K562 (cell line): Measurements from ENCODE around the gene GRID2IP. TPM values are rescaled to one million over a fixed set of nuclear protein-coding genes. Genes with fewer than 3 reads are reported as not detected.

Experiments
- ATAC-seq: fragments of 200-7000 bp; cut with Tn5 transposase; 3 replicates; pipeline ENCODE4 v1.9.1; 2020; ENCODE audit warnings: moderate library complexity
- BruUV-seq: library from RNA; stranded (reverse); fragments of 400-500 nt; replicated peaks from 2 replicates; lab custom pipeline; 2021; lab: Mats Ljungman, UMichigan
- CTCF ChIA-PET: fragments of 300-600 bp; formaldehyde crosslinking; extraction: SDS; loops from one replicate; lab custom pipeline; 2021; ENCODE audit warnings: low intra/inter-chr PET ratio; lab: Yijun Ruan, JAX
- POLR2A ChIA-PET: fragments of 300-600, 350-650 bp; sonication (Branson Sonifier 250); formaldehyde crosslinking; extraction: SDS; loops from one replicate; lab custom pipeline; 2021; ENCODE audit warnings: antibody characterized with exemption, inconsistent platforms; lab: Yijun Ruan, JAX
- DNase-seq, 4 experiments: peaks; one replicate each; pipeline versions ENCODE4 v3.0.0 to v3.0.0-alpha.2; 2011 to 2018; ENCODE audit warnings: low spot score in 3 of 4, mixed read lengths in 3 of 4; ENCODE audit errors: extremely low read depth in 1 of 4
- FAIRE-seq: peaks from 2 replicates; lab custom pipeline; 2011; peaks lifted over from hg19 to GRCh38; lab: Jason Lieb, UNC
- H2AFZ ChIP-seq: 2 replicates; pipeline ENCODE4 v1.6.0; 2011; ENCODE audit warnings: low read depth, low read length, control low read depth, inconsistent platforms
- H3K27ac ChIP-seq: fragments of 200-600 bp; 3 replicates; pipeline ENCODE4 v1.8.0; 2011; ENCODE audit warnings: low read depth, mild to moderate bottlenecking, control low read depth, inconsistent platforms, low read length, moderate library complexity, mixed read lengths; ENCODE audit errors: extremely low read depth
- H3K27me3 ChIP-seq, 2 experiments: fragments of 300-600 bp in 1 of 2; 2 replicates in 1 of 2; 3 replicates in 1 of 2; pipeline versions ENCODE4 v1.6.0 to v1.8.0; 2011; ENCODE audit warnings: inconsistent platforms in 2 of 2, low read length in 2 of 2, mild to moderate bottlenecking in 1 of 2, mixed read lengths in 1 of 2, moderate library complexity in 1 of 2; ENCODE audit not compliant: control insufficient read depth in 2 of 2, insufficient read depth in 2 of 2
- H3K36me3 ChIP-seq: fragments of 300-600 bp; 3 replicates; pipeline ENCODE4 v1.8.0; 2011; ENCODE audit warnings: mild to moderate bottlenecking, low read length, inconsistent platforms; ENCODE audit not compliant: control insufficient read depth, insufficient read depth
- H3K4me1 ChIP-seq, 2 experiments: fragments of 200-600 bp in 1 of 2; replicated peaks in 1 of 2; 2 replicates in 1 of 2; 3 replicates in 1 of 2; pipeline versions ENCODE4 v1.5.1 to v1.8.0; 2011; ENCODE audit warnings: inconsistent platforms in 2 of 2, low read length in 2 of 2, mild to moderate bottlenecking in 1 of 2, mixed read lengths in 1 of 2, moderate library complexity in 1 of 2; ENCODE audit not compliant: control insufficient read depth in 2 of 2, insufficient read depth in 2 of 2
- H3K4me2 ChIP-seq: 2 replicates; pipeline ENCODE4 v1.6.1; 2011; ENCODE audit warnings: low read length, control low read depth, inconsistent platforms, mixed read lengths; ENCODE audit not compliant: insufficient read depth
- H3K4me3 ChIP-seq: fragments of 200-600 bp; sonication (generic), shearing (Covaris generic); 2 replicates; pipeline ENCODE4 v1.5.1; 2016; ENCODE audit warnings: control low read depth, inconsistent platforms
- H3K79me2 ChIP-seq: fragments of 200-600 bp; 3 replicates; pipeline ENCODE4 v1.8.0; 2011; ENCODE audit warnings: low read length, inconsistent platforms; ENCODE audit not compliant: control insufficient read depth, insufficient read depth
- H3K9ac ChIP-seq, 2 experiments: 2 replicates each; pipeline versions ENCODE4 v1.6.0 to v1.6.1; 2011; ENCODE audit warnings: low read depth in 2 of 2, low read length in 2 of 2, control low read depth in 1 of 2, inconsistent platforms in 1 of 2, mild to moderate bottlenecking in 1 of 2, mixed read lengths in 1 of 2; ENCODE audit not compliant: insufficient read depth in 1 of 2
- H3K9me1 ChIP-seq: one replicate; pipeline ENCODE4 v1.6.0; 2011; ENCODE audit warnings: inconsistent platforms, mild to moderate bottlenecking, low read length, moderate library complexity; ENCODE audit not compliant: control insufficient read depth, insufficient read depth
- H3K9me3 ChIP-seq: replicated peaks from 2 replicates; pipeline ENCODE4 v1.5.1; 2011; ENCODE audit warnings: low read depth, low read length, inconsistent platforms; ENCODE audit not compliant: control insufficient read depth, insufficient read depth
- H4K20me1 ChIP-seq: replicated peaks from 2 replicates; pipeline ENCODE4 v1.6.1; 2011; ENCODE audit warnings: low read length, inconsistent platforms, mixed read lengths; ENCODE audit not compliant: control insufficient read depth, insufficient read depth
- BRCA1 ChIP-seq, 2 experiments: fragments of 450-650 bp in 1 of 2; sonication (generic) in 1 of 2; formaldehyde crosslinking in 1 of 2; IDR thresholded peaks; 2 replicates each; pipeline versions ENCODE4 v1.5.0 to v1.6.1; 2017 to 2020; ENCODE audit warnings: mild to moderate bottlenecking in 1 of 2, missing genetic modification reagents in 1 of 2
- CHD1 ChIP-seq: fragments of 200-600 bp; sonication (generic); IDR thresholded peaks from one replicate; pipeline ENCODE4 v1.6.1; 2012; ENCODE audit warnings: mild to moderate bottlenecking, moderate library complexity, low read length, inconsistent platforms
- FUS ChIP-seq: fragments of 200-400 bp; formaldehyde crosslinking; optimal IDR thresholded peaks from 2 replicates; pipeline ENCODE3; 2017; ENCODE audit warnings: low read depth, low read length
- HMGXB4 ChIP-seq: sonication (generic); formaldehyde crosslinking; IDR thresholded peaks from 2 replicates; pipeline ENCODE4 v1.8.1; 2023; ENCODE audit warnings: mild to moderate bottlenecking, missing genetic modification reagents
- ZNF143 ChIP-seq: sonication (generic); formaldehyde crosslinking; IDR thresholded peaks from 2 replicates; pipeline ENCODE4 v1.9.0; 2022; ENCODE audit warnings: mild to moderate bottlenecking, missing genetic modification reagents
- ZNF239 ChIP-seq: fragments of 250-450 bp; sonication (Bioruptor Pico); IDR thresholded peaks from 2 replicates; pipeline ENCODE4 v1.4.0; 2020; ENCODE audit warnings: mild to moderate bottlenecking
- WGBS: fragments of 100-300 bp; shearing (Covaris generic); methylation state at CpG from one replicate; pipeline ENCODE4 v1.1.6; 2016; ENCODE audit warnings: low coverage, mixed read lengths; ENCODE audit not compliant: insufficient coverage; ENCODE audit errors: missing lambda C conversion rate; 5-methylcytosine and 5-hydroxymethylcytosine counted together
- in situ Hi-C: fragments of 300-500 bp; cut with MboI; formaldehyde crosslinking; loops from 4 replicates; pipeline ENCODE4 v1.15.0; 2018; ENCODE audit warnings: inconsistent platforms, mixed read lengths
- intact Hi-C: fragments of 100-400 bp; cut with micrococcal nuclease; formaldehyde crosslinking; loops from 2 replicates; pipeline ENCODE4 v1.14.2; 2022
- polyA plus RNA-seq, 8 experiments: library from polyadenylated mRNA; depleted of rRNA in 4 of 8; stranded (reverse) in 5 of 8; unstranded in 3 of 8; fragments of >200 nt; fragmentation: Nextera tagmentation in 2 of 8; fragmentation: Illumina TruSeq in 1 of 8; extraction: Ambion mirVana in 2 of 8; extraction: Trizol in 1 of 8; gene quantifications; 2 replicates each; pipeline versions ENCODE4 v1.2.1 to v1.2.3, GENCODE V29; 2011 to 2014; ENCODE audit warnings: inconsistent platforms in 1 of 8, missing spikeins in 1 of 8
- total RNA-seq, 7 experiments: library from RNA; depleted of rRNA in 6 of 7; stranded (reverse); fragments of >200 nt in 6 of 7; fragmentation: Illumina TruSeq in 2 of 7; extraction: Trizol in 2 of 7; gene quantifications; 2 replicates each; pipeline versions ENCODE4 v1.2.1 to v1.2.3, GENCODE V29; 2011 to 2021; ENCODE audit warnings: low replicate concordance in 1 of 7

GRID2IP gene
- total and polyA plus RNA-seq, 9 of the 15 experiments (the other 6 are each of a cell fraction or from before 2014, with no cell fraction given): not detected

DNA sequence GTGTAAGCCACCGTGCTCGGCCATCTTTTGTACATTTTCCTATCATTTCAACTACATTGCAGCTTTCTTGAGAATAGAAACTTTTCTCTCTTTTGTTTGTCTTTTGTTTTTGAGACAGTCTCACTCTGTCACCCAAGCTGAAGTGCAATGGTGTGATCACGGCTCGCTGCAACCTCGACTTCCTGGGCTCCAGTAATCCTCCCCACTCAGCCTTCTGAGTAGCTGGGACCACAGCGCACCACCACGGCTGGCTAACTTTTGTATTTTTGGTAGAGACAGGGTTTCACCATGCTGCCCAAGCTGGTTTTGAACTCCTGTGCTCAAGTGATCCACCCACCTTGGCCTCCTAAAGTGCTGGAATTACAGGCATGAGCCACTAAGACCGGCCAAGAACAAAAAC is 72.2 kb downstream of the GRID2IP start:
- no peaks in the 10 kb centered on the region for H3K9me3 ChIP-seq
- peaks cover 12 to 14% of the 10 kb centered on the region in 2 experiments; a peak in 4 of 5 replicates for H3K4me1 ChIP-seq
- FAIRE-seq: no peak
- no peak for TF ChIP-seq HMGXB4 (CRISPR knock-in tag)
- no peak for TF ChIP-seq BRCA1 (IDR thresholded peaks at IDR 0.05)
- no peak for TF ChIP-seq BRCA1 (CRISPR knock-in tag; IDR thresholded peaks at IDR 0.05)
- no peak for TF ChIP-seq CHD1
- TF ChIP-seq ZNF143 (CRISPR knock-in tag): no peak
- TF ChIP-seq ZNF239 (CRISPR knock-in tag): no peak
- TF ChIP-seq FUS: no peak
- H2AFZ ChIP-seq: no peak overlapping the region
- peaks cover 98% of the 10 kb centered on the region for H3K79me2 ChIP-seq
- POLR2A ChIA-PET: interaction anchor here (0.6 to 4.2 kb wide), 3 partner anchors 8 to 17 kb away, joined by 3 to 16 read pairs (median 4); no protein-coding TSS in a partner anchor
- CTCF ChIA-PET: interaction anchor here (0.7 kb wide), 1 partner anchor 45 kb away, joined by 3 read pairs; no protein-coding TSS in a partner anchor
- no peak for DNase-seq
- H3K4me3 ChIP-seq: no peak overlapping the region
- no TSS peak for BruUV-seq
- peaks cover 10% of the 10 kb centered on the region for H3K9me1 ChIP-seq
- no peak overlapping the region for H3K4me2 ChIP-seq
- intact Hi-C loops: no loop called here
- no peak overlapping the region for H3K27ac ChIP-seq
- no peak for ATAC-seq
- in situ Hi-C loops: no loop called here
- H4K20me1 ChIP-seq: peaks cover 66% of the 10 kb centered on the region
- H3K27me3 ChIP-seq: no peaks in the 10 kb centered on the region
- 93% methylated on average over 8 of the region's 8 CpGs for WGBS
- H3K9ac ChIP-seq: no peak overlapping the region
- H3K36me3 ChIP-seq: peaks cover 73% of the 10 kb centered on the region
